Left lung (tissue), 10 donors: Measurements from ENCODE around the gene GALNS. TPM values are rescaled to one million over a fixed set of nuclear protein-coding genes. Genes with fewer than 3 reads are reported as not detected.
A peak's percentile ranks its signal among the peaks of the same experiment; 100 is the strongest.

ENCODE experiments used
- ATAC-seq: fragments of 200-7000 bp; cut with Tn5 transposase; one replicate; pipeline ENCODE4 v1.9.1; 2020; ENCODE audit warnings: moderate library complexity
- DNase-seq, 4 donors: peaks; one replicate each; pipeline ENCODE4 v3.0.0-alpha.2; 2013 to 2020
- H3K27ac ChIP-seq, 2 donors: fragments of 200-600 bp; sonication (generic) in 1 of 2; one replicate each; pipeline versions ENCODE4 v1.5.0 to v1.8.0; 2020 to 2021
- H3K27me3 ChIP-seq, 2 donors: fragments of 200-600 bp; sonication (generic) in 1 of 2; one replicate each; pipeline versions ENCODE4 v1.5.0 to v1.8.0; 2020 to 2021
- H3K36me3 ChIP-seq, 2 donors: fragments of 200-600 bp; sonication (generic) in 1 of 2; one replicate each; pipeline versions ENCODE4 v1.5.0 to v1.8.0; 2020 to 2021
- H3K4me1 ChIP-seq, 2 donors: fragments of 200-600 bp; one replicate each; pipeline ENCODE4 v1.8.0; 2021
- H3K4me3 ChIP-seq, 2 donors: fragments of 200-600 bp; sonication (generic) in 1 of 2; one replicate each; pipeline versions ENCODE4 v1.5.0 to v1.8.0; 2020 to 2021; ENCODE audit warnings: mild to moderate bottlenecking in 1 of 2
- H3K9me3 ChIP-seq, 2 donors: fragments of 200-600 bp; sonication (generic) in 1 of 2; one replicate each; pipeline versions ENCODE4 v1.5.0 to v1.8.0; 2020 to 2021
- intact Hi-C, 2 donors: fragments of 100-400 bp; cut with DNase I; formaldehyde crosslinking; loops; one replicate each; pipeline versions ENCODE4 v1.11.2 to v1.14.2; 2022
- polyA plus RNA-seq, 6 donors: library from polyadenylated mRNA; unstranded; fragments of 120-200 nt; gene quantifications; one replicate each; pipeline ENCODE4 v1.2.1, GENCODE V29; 2013; ENCODE audit not compliant: insufficient read length in 6 of 6
- total RNA-seq, 2 donors: library from RNA; stranded (reverse); fragmentation: NEBNext Ultra II Directional; extraction: Animal tissue kit (Norgen Biotek cat#: 25700); gene quantifications; one replicate each; pipeline ENCODE4 v1.2.1, GENCODE V29; 2021
- TF ChIP-seq, protein P1 (sequence below), 2 donors: fragments of 200-600 bp; sonication (generic) in 1 of 2; IDR thresholded peaks; one replicate each; pipeline versions ENCODE4 v1.5.0 to v1.8.0; 2021; ENCODE audit warnings: antibody characterized with exemption in 2 of 2
- donor health status: DM: no; HTN: yes; CAD: no.
- donor health status: DM: no; HTN: no; CAD: no.

The GALNS gene
- total and polyA plus RNA-seq, 8 donors: 23.8 to 46.5 (median 31.9) TPM

DNA sequence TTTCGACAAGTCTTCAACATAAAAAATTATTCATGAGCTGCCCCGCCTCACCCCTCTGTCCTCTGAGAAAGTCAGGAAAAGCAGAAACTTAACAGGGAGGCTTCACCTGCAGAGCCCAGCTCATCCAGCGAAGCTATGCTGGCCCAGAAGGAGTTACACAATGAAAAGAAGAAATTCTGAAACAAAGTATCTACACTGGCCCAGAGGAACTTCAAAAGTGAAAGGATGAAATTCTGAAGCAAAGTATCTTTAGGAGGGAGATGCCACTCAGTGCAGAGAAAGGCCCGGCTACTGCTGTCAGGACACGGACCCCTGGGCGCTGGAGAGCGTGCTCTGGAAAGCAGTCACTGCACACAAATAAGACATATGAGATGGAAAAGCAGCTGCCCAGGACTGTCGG, 1.6 kb downstream of the GALNS start:
- Histone ChIP-seq H3K4me1 (peaks cover 21 to 69% of the 10 kb centered on the region in 2 donors), H3K27me3 (no peaks in the 10 kb centered on the region), H3K4me3 (peak overlapping the region in 1 of 2 donors; percentile 100), H3K9me3 (no peaks in the 10 kb centered on the region), H3K27ac (peak overlapping the region in 1 of 2 donors; percentile 83), H3K36me3 (peaks cover 0 to 32% of the 10 kb centered on the region in 2 donors)
- intact Hi-C loops: no loop called here
- TF ChIP-seq, protein P1, sequence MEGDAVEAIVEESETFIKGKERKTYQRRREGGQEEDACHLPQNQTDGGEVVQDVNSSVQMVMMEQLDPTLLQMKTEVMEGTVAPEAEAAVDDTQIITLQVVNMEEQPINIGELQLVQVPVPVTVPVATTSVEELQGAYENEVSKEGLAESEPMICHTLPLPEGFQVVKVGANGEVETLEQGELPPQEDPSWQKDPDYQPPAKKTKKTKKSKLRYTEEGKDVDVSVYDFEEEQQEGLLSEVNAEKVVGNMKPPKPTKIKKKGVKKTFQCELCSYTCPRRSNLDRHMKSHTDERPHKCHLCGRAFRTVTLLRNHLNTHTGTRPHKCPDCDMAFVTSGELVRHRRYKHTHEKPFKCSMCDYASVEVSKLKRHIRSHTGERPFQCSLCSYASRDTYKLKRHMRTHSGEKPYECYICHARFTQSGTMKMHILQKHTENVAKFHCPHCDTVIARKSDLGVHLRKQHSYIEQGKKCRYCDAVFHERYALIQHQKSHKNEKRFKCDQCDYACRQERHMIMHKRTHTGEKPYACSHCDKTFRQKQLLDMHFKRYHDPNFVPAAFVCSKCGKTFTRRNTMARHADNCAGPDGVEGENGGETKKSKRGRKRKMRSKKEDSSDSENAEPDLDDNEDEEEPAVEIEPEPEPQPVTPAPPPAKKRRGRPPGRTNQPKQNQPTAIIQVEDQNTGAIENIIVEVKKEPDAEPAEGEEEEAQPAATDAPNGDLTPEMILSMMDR (IDR thresholded peaks at IDR 0.05): no peak
- DNase-seq: no peak
- ATAC-seq: no peak

DNA sequence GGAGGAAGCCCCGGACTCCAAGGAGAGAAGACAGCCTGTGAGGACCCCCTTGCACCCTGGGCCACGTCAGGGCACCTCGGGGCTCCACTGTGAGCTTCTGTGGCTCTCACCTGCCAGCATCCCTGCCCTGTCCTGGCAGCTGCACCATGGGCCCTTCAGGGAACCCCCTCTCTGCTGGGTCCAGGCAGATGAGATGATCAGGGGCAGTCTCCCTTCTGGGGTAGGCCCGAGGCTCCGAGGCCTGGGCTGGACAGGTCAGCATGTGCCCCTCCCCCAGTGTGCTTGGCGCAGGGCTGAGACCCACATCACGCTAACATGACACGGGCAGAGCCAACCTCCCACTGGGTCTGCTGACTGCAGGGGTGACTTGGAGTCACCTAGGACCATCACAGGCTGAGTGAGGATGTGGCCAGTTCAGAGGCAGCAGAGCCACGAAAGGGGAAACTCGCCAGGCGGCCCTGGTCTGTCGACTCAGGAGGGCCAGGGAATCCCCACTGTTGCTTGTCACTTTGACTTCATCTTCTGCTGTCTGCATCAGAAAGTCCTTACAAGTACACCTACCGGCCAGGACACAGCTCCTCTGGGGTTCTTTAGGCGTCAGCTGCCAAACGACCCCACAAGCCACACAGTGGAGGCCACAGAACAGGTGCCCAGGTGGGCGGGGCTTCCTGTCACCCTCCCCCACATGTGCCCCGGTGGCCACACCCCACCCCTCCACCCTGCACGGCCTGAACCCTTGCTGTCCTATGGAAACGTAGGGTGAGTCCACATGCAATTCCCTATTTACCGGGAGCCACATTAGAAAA, 2.2 kb downstream of the GALNS start:
- H3K4me1 ChIP-seq: peaks cover 21 to 68% of the 10 kb centered on the region in 2 donors
- peak overlapping the region in 1 of 2 donors; percentile 4 for H3K4me3 ChIP-seq
- ATAC-seq (no peak), DNase-seq (no peak)
- H3K9me3 ChIP-seq: no peaks in the 10 kb centered on the region
- H3K27me3 ChIP-seq: no peaks in the 10 kb centered on the region
- H3K36me3 ChIP-seq: peaks cover 0 to 32% of the 10 kb centered on the region in 2 donors
- TF ChIP-seq, protein P1 (IDR thresholded peaks at IDR 0.05): no peak
- intact Hi-C loops: no loop called here
- H3K27ac ChIP-seq: peak overlapping the region in 1 of 2 donors; percentile 83

DNA sequence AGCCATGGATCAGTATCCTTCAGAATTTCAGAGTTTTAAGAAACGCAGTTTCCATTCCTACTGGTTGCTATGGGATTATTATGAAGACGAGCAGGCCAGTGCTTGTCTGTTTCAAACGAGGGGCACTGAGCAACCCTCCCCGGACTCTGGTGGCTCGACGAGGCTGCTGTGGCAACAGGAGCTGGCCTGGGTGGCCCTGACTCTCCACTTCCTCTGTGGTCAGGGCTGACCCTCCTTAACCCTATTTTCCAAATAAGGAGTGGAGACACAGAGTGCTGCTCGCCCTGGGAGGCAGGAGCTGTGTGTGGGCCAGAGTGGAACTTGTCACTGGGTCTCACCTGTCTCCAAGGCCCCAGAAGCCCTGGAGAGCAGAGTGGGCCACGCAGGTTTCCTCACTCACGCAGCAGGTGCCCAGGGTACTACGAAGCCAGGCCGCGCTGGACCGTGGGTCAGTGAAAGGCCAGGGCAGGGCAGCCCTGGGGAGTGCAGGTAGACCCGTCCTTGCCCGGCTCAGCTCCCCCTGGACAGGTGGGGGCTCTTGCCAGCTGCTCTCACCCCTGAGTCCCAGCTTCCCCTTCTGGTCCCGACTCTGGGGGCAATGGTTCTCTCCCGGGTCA, 3.3 kb downstream of the GALNS start:
- Histone ChIP-seq H3K9me3 (no peaks in the 10 kb centered on the region), H3K27me3 (no peaks in the 10 kb centered on the region), H3K36me3 (peaks cover 0 to 29% of the 10 kb centered on the region in 2 donors), H3K4me1 (peaks cover 21 to 57% of the 10 kb centered on the region in 2 donors), H3K4me3 (no peak overlapping the region), H3K27ac (peak overlapping the region in 1 of 2 donors; percentile 83)
- intact Hi-C loops: no loop called here
- TF ChIP-seq, protein P1 (IDR thresholded peaks at IDR 0.05): no peak
- ATAC-seq (no peak), DNase-seq (peak in 1 of 4 donors; percentile 47)

DNA sequence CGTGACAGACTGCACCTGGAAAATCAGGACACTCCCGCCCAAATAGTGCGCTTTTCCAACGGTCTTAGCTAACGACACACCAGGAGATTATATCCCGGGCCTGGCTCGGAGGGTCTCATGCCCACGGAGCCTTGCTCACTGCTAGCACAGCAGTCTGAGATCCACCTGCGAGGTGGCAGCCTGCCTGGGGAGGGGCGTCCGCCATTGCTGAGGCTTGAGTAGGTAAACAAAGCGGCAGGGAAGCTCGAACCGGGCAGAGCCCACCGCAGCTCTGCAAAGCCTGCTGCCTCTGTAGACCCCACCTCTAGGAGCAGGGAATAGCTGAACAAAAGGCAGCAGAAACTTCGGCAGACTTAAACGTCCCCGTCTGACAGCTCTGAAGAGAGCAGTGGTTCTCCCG, 5.1 kb downstream of the GALNS start:
- Histone ChIP-seq H3K27me3 (no peaks in the 10 kb centered on the region), H3K4me1 (peaks cover 12 to 46% of the 10 kb centered on the region in 2 donors), H3K27ac (no peak overlapping the region), H3K4me3 (no peak overlapping the region), H3K9me3 (no peaks in the 10 kb centered on the region), H3K36me3 (peaks cover 0 to 40% of the 10 kb centered on the region in 2 donors)
- ATAC-seq (no peak), DNase-seq (no peak)
- TF ChIP-seq, protein P1 (IDR thresholded peaks at IDR 0.05): no peak
- intact Hi-C loops: no loop called here

DNA sequence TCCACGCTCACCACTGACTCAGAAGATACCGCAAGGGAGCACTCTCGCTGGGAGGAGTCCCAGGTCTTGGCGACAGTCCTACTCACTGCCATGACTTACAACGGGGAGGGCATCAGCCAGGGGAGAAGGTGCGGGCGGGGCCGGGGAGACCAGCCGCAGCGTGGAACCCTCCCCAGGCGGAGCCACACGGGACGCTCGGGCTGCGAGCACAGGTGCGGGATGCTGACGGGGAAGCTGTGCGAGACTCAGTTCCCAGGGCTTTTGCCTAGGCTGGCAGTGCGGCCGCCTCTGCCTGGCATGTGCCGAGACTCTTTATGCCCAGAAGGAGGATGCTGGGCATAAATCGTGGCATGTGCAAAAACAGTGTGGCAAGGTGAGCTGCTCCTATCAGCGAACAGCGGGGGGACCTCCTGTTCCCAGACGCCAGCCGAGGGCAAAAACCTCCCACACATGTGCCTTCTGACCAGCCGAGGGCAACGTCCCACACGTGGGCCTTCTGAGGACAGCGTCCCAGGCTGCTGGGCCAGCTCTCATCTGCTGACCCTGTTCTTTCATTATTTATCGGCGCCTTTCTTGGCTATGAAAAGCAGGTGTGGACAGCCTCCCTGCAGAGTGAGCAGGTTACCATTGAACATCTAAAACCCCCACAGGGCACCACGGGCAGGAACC, 6.1 kb downstream of the GALNS start:
- Histone ChIP-seq H3K9me3 (no peaks in the 10 kb centered on the region), H3K4me3 (no peak overlapping the region), H3K27ac (no peak overlapping the region), H3K27me3 (no peaks in the 10 kb centered on the region), H3K4me1 (peaks cover 6 to 39% of the 10 kb centered on the region in 2 donors), H3K36me3 (peaks cover 0 to 40% of the 10 kb centered on the region in 2 donors)
- ATAC-seq (no peak), DNase-seq (no peak)
- TF ChIP-seq, protein P1 (IDR thresholded peaks at IDR 0.05): no peak
- intact Hi-C loops: no loop called here
